Measurements from ENCODE around the gene FMN1.

DNA sequence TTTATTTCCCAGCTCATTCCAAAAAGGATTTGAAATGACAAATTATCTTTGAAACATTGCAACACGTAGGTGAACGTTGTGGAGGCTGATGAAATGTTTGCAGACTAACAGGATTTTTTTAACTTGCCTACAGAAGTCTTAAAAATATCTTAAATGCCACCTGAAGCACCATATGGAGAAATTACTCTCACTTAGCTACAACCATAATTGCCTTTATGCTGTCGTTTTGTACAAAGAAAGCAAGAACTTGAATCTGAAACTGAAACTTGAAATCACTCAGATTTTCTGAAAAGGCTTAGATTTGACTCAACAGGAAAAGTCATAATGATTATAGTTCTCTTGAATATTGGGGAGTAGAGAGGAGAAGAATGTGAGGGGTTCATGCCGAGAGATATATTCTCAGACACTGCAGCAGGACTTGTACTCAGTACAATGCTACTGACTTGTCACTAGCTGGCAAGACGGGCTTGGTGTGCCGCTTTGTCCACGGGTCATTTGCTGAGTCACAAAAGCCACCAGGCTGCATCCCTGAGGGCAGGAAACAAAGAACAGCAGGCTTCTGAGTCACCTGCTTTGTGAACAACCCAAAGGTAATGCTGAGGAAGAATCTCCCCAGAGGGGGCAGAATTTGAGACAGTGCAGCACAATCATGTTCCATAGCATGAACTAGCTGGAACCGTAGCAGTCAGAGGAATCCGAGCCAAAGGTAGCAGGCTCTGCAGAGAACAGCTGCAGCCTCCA is 7.1 kb upstream of the FMN1 start:
- TF ChIP-seq, protein P1, sequence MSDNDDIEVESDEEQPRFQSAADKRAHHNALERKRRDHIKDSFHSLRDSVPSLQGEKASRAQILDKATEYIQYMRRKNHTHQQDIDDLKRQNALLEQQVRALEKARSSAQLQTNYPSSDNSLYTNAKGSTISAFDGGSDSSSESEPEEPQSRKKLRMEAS (IDR thresholded peaks at IDR 0.05) = peak; percentile 61
- TF ChIP-seq TEAD4 (IDR thresholded peaks at IDR 0.05) = peak; percentile 48
- TF ChIP-seq, protein P2, sequence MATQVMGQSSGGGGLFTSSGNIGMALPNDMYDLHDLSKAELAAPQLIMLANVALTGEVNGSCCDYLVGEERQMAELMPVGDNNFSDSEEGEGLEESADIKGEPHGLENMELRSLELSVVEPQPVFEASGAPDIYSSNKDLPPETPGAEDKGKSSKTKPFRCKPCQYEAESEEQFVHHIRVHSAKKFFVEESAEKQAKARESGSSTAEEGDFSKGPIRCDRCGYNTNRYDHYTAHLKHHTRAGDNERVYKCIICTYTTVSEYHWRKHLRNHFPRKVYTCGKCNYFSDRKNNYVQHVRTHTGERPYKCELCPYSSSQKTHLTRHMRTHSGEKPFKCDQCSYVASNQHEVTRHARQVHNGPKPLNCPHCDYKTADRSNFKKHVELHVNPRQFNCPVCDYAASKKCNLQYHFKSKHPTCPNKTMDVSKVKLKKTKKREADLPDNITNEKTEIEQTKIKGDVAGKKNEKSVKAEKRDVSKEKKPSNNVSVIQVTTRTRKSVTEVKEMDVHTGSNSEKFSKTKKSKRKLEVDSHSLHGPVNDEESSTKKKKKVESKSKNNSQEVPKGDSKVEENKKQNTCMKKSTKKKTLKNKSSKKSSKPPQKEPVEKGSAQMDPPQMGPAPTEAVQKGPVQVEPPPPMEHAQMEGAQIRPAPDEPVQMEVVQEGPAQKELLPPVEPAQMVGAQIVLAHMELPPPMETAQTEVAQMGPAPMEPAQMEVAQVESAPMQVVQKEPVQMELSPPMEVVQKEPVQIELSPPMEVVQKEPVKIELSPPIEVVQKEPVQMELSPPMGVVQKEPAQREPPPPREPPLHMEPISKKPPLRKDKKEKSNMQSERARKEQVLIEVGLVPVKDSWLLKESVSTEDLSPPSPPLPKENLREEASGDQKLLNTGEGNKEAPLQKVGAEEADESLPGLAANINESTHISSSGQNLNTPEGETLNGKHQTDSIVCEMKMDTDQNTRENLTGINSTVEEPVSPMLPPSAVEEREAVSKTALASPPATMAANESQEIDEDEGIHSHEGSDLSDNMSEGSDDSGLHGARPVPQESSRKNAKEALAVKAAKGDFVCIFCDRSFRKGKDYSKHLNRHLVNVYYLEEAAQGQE (IDR thresholded peaks at IDR 0.05; ENCODE audit: low read depth) = no peak
- 0 out of 2 replicates have a peak, but pooled peaks have one; percentile 36 for TF ChIP-seq YY1 (IDR thresholded peaks at IDR 0.05; ENCODE audit: low read depth)
- 0 out of 2 replicates have a peak, but pooled peaks have one; percentile 21 for TF ChIP-seq RAD21 (IDR thresholded peaks at IDR 0.05; ENCODE audit: low read depth)

Data from Ishikawa (cell line).